SU-DHL-6 (cell line): Measurements from ENCODE around the gene TLN1.

Experiments
- EZH2phosphoT487 ChIP-seq: fragments of 200-600 bp; sonication (generic), shearing (Covaris generic); conservative IDR thresholded peaks from 2 replicates; pipeline ENCODE4 v1.6.1; 2018; ENCODE audit warnings: mild to moderate bottlenecking, antibody characterized with exemption, low read length, moderate library complexity, mixed read lengths
- TF ChIP-seq, protein P1 (sequence below): fragments of 200-600 bp; sonication (generic); IDR thresholded peaks from one replicate; pipeline ENCODE4 v1.5.1; 2017; ENCODE audit warnings: antibody characterized with exemption, mild to moderate bottlenecking, low read length, moderate library complexity; ENCODE audit not compliant: insufficient read depth, poor library complexity, severe bottlenecking

DNA sequence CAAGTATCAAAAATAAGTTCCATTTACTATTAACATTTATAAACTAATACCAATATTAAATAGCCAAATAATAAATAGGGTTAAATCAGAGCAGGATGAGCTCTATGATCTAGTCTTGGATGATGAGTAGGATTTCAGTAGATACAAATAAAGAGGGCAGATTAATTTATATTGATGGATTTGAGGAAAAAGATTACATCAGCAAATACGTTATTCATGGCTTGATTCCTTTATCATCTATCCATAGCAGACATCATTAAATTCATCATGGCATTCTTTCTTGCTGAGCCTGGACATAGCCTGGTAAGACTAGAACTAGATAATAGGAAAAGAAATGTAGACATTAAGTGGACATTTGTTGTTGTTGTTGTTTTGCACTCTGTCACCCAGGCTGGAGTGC is 35.5 kb upstream of the TLN1 start:
- TF ChIP-seq, protein P1, sequence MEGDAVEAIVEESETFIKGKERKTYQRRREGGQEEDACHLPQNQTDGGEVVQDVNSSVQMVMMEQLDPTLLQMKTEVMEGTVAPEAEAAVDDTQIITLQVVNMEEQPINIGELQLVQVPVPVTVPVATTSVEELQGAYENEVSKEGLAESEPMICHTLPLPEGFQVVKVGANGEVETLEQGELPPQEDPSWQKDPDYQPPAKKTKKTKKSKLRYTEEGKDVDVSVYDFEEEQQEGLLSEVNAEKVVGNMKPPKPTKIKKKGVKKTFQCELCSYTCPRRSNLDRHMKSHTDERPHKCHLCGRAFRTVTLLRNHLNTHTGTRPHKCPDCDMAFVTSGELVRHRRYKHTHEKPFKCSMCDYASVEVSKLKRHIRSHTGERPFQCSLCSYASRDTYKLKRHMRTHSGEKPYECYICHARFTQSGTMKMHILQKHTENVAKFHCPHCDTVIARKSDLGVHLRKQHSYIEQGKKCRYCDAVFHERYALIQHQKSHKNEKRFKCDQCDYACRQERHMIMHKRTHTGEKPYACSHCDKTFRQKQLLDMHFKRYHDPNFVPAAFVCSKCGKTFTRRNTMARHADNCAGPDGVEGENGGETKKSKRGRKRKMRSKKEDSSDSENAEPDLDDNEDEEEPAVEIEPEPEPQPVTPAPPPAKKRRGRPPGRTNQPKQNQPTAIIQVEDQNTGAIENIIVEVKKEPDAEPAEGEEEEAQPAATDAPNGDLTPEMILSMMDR: no peak
- no peak for TF ChIP-seq EZH2phosphoT487
